D721Med (cell line): Measurements from ENCODE around the gene SEC16B.

Experiments used
- DNase-seq: peaks from one replicate; pipeline ENCODE4 v3.0.0; 2011; ENCODE audit warnings: low spot score; ENCODE audit not compliant: insufficient read length
- FAIRE-seq: peaks from 2 replicates; lab custom pipeline; 2011; peaks lifted over from hg19 to GRCh38; lab: Jason Lieb, UNC
- CTCF ChIP-seq: IDR thresholded peaks from 2 replicates; pipeline ENCODE4 v1.5.1; 2012; ENCODE audit warnings: mild to moderate bottlenecking, control low read depth; ENCODE audit not compliant: insufficient read depth; ENCODE audit errors: missing control alignments

The SEC16B gene

GRCh38 chr1:177965293-177965692 lies 4.6 kb downstream of the SEC16B start:
- no peak for DNase-seq
- no peak for FAIRE-seq
- no peak for TF ChIP-seq CTCF

GRCh38 chr1:177964336-177964735 lies 5.5 kb downstream of the SEC16B start:
- no peak for FAIRE-seq
- no peak for TF ChIP-seq CTCF
- no peak for DNase-seq

- FAIRE-seq (no peak), DNase-seq (no peak)
- no peak for TF ChIP-seq CTCF
Measured at GRCh38 chr1:177960939-177961622, 8.8 kb downstream of the SEC16B start.

- no peak for FAIRE-seq
- no peak for DNase-seq
- TF ChIP-seq CTCF, result peak; percentile 40
Measured at GRCh38 chr1:177959811-177960515, 9.9 kb downstream of the SEC16B start.

GRCh38 chr1:177958092-177958491 lies 11.8 kb downstream of the SEC16B start:
- FAIRE-seq (no peak), DNase-seq (no peak)
- TF ChIP-seq CTCF, result no peak

GRCh38 chr1:177954076-177954475 lies 15.8 kb downstream of the SEC16B start:
- DNase-seq (no peak), FAIRE-seq (no peak)
- TF ChIP-seq CTCF, result no peak

- no peak for FAIRE-seq
- DNase-seq, result no peak
- TF ChIP-seq CTCF, result no peak
Measured at GRCh38 chr1:177953549-177953948, 16.3 kb downstream of the SEC16B start.
